KG1 (cell line): Measurements from ENCODE around the gene FGD4.
A peak's percentile ranks its signal among the peaks of the same experiment; 100 is the strongest.

ENCODE experiments used
- DNase-seq: peaks from one replicate; lab custom pipeline; 2025; lab: John Stamatoyannopoulos, UW

FGD4 gene

DNA sequence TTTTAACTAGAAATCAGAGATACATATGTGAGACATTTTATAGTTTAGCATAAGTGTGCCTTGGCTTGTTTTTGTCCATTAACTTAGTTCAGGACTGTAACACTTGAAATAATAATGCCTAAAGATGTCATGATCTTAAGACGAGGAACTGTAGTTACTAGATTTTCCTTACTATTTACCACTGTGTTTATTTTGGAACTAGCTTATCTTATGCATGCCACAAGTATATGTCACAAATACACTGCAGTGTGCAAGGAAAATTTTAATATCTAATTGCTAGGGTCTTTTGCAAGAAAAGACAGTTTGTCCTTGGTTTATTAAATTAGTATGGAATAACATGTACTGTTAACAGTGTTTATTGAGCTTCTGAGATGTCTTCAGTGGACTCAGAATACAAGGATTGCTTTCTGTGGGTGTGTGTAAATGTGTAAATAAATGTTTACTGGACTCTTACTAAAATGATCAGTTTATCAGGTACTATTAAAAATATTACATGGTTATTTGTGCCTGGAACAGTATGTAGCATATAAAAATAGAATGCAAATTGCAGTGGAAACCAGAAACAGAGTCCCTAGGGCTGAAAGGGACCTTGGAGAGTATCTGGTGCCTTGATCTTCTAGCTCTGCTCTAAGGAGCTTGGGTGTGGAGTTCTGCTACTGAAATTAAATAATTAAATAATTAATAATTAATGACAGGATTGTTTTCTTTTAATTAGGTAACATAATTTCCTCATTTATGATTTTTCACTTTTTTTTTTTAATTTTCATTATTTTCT is 58.1 kb downstream of the FGD4 start:
- no peak for DNase-seq

DNA sequence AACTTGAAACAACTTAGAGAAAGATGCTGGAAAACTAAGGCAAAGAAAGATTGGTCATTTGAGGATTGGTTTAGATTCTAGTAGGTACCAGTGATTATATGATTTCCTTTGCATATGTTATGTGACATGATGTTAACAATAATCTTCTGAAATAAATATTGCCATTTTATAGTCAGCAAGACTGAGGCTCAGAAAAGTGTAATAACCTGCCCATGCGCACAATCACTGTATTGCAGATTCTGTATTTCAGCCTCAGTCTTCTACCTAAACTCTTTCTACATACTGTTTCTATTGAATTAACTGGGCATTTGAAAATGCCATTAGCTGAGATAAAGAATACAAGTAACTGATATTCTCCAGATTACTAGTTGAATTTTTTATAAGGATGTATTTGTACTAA is 61.3 kb downstream of the FGD4 start:
- DNase-seq, result no peak

GRCh38 chr12:32462908-32463307 is 63.5 kb downstream of the FGD4 start:
- DNase-seq, result no peak

DNA sequence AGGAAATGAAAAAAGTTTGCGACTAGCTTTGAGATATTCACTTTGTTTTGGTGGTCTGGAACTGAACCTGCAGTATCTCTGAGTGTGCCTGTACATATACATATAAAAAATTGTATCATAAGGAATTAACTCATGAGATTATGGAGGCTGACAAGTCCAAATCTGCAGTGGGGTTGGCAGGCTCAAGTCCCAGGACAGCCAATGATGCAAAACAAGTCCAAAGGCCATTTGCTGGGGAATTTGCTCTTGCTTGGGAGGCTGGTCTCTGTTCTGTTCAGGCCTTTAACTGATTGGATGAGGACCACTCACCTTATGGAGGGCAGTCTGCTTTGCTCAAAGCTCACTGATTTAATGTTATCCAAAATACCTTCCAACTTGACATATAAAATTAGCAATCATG is 66.8 kb downstream of the FGD4 start:
- DNase-seq, result no peak

DNA sequence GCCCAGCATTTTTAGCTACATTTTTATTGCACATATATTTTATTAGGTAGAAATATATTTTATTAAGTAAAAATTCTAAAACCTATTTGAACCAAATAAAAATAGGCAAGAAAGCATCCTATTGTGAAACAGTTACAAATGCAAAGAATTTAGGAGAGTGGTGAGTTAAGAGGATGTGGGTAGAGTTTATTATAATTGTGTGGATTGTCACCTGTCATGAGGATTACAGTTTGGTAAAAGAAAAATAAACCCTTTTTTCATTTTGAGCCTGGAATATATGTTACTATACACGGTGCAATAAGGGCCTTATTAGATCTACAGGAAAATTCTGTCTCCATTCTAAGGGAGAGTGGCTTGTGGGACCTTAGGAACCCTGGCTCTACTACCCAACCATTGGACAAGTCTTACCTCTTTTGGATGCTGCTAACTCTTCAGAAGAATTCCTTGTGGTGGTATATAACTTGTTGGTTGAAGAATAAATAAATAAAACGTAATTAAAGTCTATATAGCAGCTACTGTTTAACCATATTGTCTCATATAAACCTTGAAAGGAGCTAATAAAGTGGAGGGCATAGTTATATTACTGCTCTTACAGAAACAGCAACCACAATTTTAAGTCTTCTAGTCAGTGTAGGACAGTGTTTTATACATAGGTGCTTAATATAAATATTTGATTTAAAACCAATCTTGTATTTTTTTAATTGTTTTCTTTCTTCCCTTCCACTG is 67.8 kb downstream of the FGD4 start:
- no peak for DNase-seq

DNA sequence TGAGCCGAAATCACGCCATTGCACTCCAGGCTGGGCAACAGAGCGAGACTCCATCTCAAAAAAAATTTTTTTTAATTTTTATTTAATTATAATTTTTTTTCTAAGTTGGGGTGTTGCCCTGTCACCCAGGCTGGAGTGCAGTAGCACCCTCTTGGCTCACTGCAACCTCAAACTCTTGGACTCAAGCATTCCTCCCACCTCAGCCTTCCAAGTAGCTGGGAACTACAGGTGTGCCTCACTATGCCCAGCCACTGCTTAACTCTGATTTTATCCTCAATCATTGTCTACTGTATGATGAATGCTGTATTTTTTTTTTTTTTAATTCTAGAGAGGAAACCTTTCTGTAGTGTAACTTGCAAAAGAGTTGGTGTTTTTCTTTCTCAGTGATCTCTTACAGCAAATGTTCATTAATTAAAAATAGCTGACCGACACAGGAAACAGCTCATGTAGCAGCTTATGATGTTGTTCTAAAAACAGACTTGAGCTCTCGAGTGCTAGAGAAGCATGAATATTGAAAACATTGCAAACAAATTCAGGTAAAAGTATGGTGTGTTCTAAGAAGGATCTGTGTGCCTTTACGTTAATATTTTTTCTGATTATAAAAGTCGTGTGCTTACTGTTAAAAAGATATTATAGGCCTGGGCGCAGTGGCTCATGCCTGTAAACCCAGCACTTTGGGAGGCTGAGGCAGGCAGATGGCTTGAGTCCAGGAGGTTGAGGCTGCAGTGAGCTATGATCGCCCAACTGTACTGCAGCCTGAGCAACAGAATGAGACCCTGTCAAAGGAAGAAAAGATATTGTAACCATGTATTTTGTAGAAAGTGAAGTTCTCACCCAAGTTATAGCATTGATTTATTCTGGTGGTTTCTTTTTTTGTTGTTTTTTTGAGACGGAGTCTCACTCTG is 68.9 kb downstream of the FGD4 start:
- DNase-seq, result no peak

- no peak for DNase-seq
These were observed 71.6 kb downstream of the FGD4 start for GRCh38 chr12:32470936-32471470.

DNA sequence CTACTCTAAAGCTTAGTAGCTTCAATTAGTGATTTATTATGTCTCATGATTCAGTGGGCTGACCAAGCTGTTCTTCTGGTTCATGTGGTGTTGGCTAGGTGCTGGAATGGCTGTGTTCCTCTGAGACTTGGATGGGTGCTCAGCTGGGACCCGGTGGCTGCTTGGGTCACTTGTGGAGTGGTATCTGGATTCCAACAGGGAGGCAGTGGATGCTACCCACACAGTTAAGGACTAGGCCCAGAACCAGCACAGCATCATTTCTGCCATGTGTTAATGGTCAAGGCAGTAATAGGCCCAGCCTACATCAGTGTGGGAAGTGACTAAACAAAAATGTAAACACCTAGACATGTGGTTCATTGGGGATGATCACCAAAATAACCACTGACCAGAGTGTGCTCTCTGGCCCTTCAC is 72.2 kb downstream of the FGD4 start:
- DNase-seq, result no peak

GRCh38 chr12:32475724-32476123 is 76.4 kb downstream of the FGD4 start:
- no peak for DNase-seq

DNA sequence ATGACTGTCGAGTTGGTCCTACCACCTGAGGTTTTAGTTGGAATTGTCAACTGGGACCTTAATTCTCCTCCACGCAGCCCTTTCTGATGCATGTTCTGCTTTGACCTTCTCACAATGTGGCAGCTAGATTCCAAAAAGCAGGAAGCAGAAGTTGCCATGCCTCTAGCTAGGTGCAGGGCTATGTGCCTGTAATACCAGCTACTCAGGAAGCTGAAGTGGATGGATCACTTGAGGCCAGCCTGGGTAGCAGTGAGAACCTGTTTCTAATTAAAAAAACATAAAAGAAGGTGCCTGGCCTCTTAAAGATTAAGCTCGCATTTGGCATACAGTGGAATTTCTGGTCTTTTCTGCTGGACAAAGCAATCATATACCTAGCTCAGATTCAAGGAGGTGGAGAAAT is 77.1 kb downstream of the FGD4 start:
- DNase-seq, result no peak

GRCh38 chr12:32477714-32478113 is 78.4 kb downstream of the FGD4 start:
- no peak for DNase-seq

GRCh38 chr12:32478166-32478565 is 78.8 kb downstream of the FGD4 start:
- DNase-seq, result no peak

DNA sequence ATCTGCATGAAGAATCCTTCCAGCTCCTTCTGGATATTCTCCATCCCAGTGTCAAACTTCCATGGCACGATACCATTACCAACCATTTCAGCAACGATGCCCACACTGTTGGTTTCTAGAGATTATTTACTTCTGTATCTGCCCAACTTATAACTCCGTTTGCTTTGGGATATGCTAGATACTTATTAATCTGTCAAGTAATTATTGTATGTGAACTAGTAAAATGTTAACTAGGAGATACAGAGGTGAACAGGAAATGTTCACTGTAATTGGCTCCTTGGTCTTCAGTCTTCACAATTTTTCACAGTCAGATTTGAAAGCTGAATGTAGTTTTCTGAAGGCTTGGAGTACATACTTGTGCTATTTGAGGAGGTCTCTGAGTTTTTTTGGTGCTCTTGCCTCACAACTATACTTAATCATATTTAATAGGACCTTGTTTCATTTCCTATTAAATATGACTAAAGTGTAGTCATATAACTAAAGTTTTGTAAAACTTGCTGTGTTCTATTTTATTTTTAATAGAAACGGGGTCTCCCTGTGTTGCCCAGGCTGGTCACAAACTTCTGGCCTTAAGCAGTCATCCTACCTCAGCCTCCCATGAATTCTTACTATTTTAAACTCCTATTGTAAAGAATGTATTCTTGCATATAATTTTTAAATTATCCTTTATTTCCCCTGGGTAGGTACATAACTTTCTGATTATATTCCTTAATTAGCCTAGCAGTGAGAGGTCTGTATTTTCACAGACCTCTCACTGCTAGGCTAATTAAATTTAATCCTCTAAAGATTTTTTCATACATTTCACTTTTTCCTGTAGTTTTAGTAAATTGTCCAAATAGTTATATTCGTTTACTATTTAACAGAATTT is 79.7 kb downstream of the FGD4 start:
- DNase-seq, result no peak

GRCh38 chr12:32482226-32482625 is 82.9 kb downstream of the FGD4 start:
- DNase-seq, result peak; percentile 30

- DNase-seq, result no peak
These were observed 84.1 kb downstream of the FGD4 start for GRCh38 chr12:32483499-32483898.

DNA sequence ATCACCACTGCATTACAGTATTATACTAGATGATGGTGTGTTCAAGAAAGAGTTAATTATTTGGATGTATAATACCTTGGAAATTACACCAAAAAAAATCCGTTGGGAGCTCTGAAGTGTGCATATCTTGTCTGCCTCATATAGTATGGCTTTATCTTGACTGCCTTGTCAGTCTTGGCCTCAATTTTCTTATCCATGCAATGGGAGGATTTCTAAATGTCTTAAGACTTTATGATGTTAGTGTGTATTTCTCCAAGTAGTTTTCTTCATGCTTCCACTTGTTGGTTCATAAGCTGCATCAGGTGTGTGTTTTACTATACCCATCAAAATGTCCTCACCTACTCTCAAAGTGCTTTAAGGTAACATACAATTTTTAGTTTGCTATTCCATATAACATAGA is 84.6 kb downstream of the FGD4 start:
- no peak for DNase-seq

GRCh38 chr12:32486158-32486557 is 86.8 kb downstream of the FGD4 start:
- no peak for DNase-seq

GRCh38 chr12:32488132-32488531 is 88.8 kb downstream of the FGD4 start:
- DNase-seq, result no peak

- no peak for DNase-seq
These were observed 89.7 kb downstream of the FGD4 start for GRCh38 chr12:32489070-32489469.

DNA sequence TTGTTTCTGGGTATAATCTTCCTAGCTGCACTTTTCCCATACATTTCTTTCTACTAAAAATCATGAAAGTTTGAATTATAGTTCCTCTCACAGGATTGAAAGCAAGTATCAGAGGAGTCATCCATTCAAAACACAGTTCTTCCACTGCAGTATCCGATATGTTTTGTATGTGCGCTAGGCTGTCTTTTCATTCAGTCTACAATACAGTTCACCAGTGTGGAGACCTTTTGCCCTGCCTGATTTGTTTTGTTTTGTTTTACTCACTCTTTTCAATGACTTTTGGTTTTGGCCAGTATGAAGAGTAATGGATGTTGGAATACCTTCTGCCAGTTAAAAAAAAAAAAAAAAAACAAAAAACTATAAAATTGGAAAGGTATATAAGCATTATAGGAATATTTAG is 91.4 kb downstream of the FGD4 start:
- no peak for DNase-seq

DNA sequence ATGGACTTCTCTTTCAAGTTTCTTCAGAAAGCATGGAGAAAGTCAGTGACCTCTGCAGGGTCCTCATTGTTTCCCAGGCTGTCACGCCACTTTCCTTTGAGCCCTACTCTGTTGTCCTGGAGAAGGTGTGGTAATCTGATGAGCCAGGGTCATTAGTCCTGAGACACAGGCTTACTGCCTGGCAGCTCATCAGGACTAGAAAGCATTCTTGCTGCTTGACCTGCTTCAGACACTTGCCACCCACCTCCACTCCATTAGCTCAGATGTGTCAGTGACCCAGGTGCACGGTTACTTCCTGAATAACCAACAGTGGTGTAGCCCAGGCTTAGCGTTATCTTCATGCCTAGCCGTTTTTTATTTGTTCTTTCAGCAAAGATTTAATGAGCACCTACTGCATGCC is 93.9 kb downstream of the FGD4 start:
- DNase-seq, result no peak
